ENCODE data around the gene NHEJ1.

The NHEJ1 gene

GRCh38 chr2:219111375-219112061 is 49.1 kb downstream of the NHEJ1 start:
- TF ChIP-seq, protein P1, sequence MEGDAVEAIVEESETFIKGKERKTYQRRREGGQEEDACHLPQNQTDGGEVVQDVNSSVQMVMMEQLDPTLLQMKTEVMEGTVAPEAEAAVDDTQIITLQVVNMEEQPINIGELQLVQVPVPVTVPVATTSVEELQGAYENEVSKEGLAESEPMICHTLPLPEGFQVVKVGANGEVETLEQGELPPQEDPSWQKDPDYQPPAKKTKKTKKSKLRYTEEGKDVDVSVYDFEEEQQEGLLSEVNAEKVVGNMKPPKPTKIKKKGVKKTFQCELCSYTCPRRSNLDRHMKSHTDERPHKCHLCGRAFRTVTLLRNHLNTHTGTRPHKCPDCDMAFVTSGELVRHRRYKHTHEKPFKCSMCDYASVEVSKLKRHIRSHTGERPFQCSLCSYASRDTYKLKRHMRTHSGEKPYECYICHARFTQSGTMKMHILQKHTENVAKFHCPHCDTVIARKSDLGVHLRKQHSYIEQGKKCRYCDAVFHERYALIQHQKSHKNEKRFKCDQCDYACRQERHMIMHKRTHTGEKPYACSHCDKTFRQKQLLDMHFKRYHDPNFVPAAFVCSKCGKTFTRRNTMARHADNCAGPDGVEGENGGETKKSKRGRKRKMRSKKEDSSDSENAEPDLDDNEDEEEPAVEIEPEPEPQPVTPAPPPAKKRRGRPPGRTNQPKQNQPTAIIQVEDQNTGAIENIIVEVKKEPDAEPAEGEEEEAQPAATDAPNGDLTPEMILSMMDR (IDR thresholded peaks at IDR 0.05; ENCODE audit: low read depth, low read length, missing control alignments): no peak
- no peak overlapping the region for H3K4me3 ChIP-seq (ENCODE audit: low read depth, low read length)
- in situ Hi-C loops (cut with HindIII; ENCODE audit: low pct_ligation_motif_present, low sequenced_read_pairs): no loop called here
- no peaks in the 10 kb centered on the region for H3K27me3 ChIP-seq (replicated peaks)
- no peak for DNase-seq
- no peak overlapping the region for H3K27ac ChIP-seq
- no peaks in the 10 kb centered on the region for H3K36me3 ChIP-seq (replicated peaks)

DNA sequence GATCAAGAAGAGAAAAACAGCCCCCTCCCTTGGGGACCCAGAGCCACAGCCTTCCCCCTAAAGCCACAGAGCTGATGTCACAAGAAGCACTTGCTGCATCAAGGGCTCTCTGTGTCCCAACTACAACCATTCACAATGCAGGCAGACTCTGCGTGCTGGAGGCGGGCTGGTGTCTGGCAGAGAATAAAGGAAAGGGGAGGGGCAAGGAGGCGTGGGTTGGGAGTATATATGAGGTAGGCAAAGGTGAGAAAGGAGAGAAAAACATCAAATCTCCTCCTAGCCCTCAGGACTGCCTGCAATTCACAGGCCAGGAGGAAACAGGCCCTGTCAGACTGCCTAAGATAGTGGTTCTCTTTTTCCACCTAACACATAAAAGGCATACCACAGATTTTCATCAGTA is 51.1 kb downstream of the NHEJ1 start:
- H3K36me3 ChIP-seq (replicated peaks): no peaks in the 10 kb centered on the region
- TF ChIP-seq, protein P1 (IDR thresholded peaks at IDR 0.05; ENCODE audit: low read depth, low read length, missing control alignments): no peak
- DNase-seq: no peak
- in situ Hi-C loops (cut with HindIII; ENCODE audit: low pct_ligation_motif_present, low sequenced_read_pairs): no loop called here
- no peak overlapping the region for H3K27ac ChIP-seq
- H3K27me3 ChIP-seq (replicated peaks): no peaks in the 10 kb centered on the region
- H3K4me3 ChIP-seq (ENCODE audit: low read depth, low read length): no peak overlapping the region

- in situ Hi-C loops (cut with HindIII; ENCODE audit: low pct_ligation_motif_present, low sequenced_read_pairs): no loop called here
- no peak for DNase-seq
- no peaks in the 10 kb centered on the region for H3K27me3 ChIP-seq (replicated peaks)
- TF ChIP-seq, protein P1 (IDR thresholded peaks at IDR 0.05; ENCODE audit: low read depth, low read length, missing control alignments): no peak
- H3K27ac ChIP-seq: no peak overlapping the region
- no peak overlapping the region for H3K4me3 ChIP-seq (ENCODE audit: low read depth, low read length)
- H3K36me3 ChIP-seq (replicated peaks): no peaks in the 10 kb centered on the region
These were observed 52.9 kb downstream of the NHEJ1 start for GRCh38 chr2:219107758-219108157.

DNA sequence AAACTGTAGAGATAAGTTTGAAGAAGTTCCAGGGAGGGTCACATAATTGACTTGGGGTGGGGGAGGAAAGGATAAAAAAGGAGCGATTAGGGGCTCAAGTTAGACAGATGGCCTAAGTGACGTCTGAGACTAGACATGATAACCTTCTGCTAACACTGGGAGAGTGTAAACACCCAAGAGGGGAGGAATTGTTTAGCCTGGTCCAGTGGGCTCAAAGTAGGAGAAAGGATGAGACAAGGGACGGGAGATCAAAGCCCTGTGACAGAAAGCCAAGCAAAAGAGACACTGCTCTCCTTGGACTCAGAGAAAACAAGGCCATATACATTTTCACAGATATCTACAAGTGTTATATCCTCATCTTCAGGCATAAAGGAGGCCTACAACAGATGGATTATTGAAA is 54.4 kb downstream of the NHEJ1 start:
- H3K4me3 ChIP-seq (ENCODE audit: low read depth, low read length): no peak overlapping the region
- in situ Hi-C loops (cut with HindIII; ENCODE audit: low pct_ligation_motif_present, low sequenced_read_pairs): no loop called here
- H3K27me3 ChIP-seq (replicated peaks): no peaks in the 10 kb centered on the region
- H3K27ac ChIP-seq: no peak overlapping the region
- TF ChIP-seq, protein P1 (IDR thresholded peaks at IDR 0.05; ENCODE audit: low read depth, low read length, missing control alignments): no peak
- DNase-seq: no peak
- H3K36me3 ChIP-seq (replicated peaks): no peaks in the 10 kb centered on the region

DNA sequence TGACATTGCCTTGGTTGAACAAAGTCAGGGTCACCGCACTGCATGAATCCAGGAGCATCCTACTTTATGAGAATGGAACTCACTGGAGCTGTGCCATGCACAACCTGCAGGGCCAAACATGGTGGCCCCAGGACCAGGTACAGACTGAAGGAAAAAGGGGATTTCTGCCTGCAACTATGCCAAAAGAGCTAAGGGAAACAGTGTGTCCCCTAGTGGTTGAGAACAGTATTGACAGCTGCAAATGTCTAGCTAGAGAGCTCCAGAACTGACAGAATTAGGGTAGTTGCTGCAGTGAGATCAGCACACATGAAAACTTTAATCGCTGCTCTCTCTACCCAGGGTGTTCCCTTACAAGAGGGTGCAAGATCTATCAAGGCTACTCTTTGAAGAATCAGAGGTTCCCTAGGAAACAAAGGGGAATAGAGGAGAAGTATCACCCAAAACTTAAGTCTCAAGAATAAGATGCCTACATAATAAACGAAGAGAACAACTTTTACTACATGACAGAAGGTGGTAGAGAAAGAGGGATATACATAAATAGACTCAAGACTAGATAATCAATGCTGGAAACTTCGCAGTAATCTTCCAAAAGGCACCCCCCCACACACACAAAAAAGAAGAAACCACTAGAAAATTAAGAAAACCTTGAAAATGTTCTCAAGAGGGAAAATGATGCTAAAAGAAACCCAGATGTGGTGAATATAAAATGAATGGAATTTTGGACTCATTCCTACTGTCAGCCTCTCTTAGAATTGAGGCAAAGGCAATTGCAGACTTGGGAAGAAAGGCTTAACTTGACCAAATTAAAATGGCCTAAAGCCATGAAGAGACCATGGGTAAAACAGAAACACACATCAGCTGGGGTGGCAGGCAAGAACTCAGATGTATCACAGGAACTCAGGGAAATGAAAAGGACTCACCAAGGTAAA is 56.2 kb downstream of the NHEJ1 start:
- Histone ChIP-seq H3K27me3 (replicated peaks) (no peaks in the 10 kb centered on the region), H3K4me3 (ENCODE audit: low read depth, low read length) (no peak overlapping the region), H3K27ac (no peak overlapping the region), H3K36me3 (replicated peaks) (no peaks in the 10 kb centered on the region)
- TF ChIP-seq, protein P1 (IDR thresholded peaks at IDR 0.05; ENCODE audit: low read depth, low read length, missing control alignments): peak; percentile 91
- in situ Hi-C loops (cut with HindIII; ENCODE audit: low pct_ligation_motif_present, low sequenced_read_pairs): no loop called here
- DNase-seq: peak; percentile 42

Measured in brain microvascular endothelial cell (primary cell).